Fibroblast of villous mesenchyme (primary cell): ENCODE measurements around the gene TIGD3. TPM values are rescaled to one million over a fixed set of nuclear protein-coding genes. Genes with fewer than 3 reads are reported as not detected.
A peak's percentile ranks its signal among the peaks of the same experiment; 100 is the strongest.
"Not testable (repeated sequence)": the region's sequence is repeated elsewhere in the genome, so short reads cannot be mapped to it uniquely, and the experiment has no call there.

Experiments used
- DNase-seq: peaks from one replicate; pipeline ENCODE4 v3.0.0-alpha.2; 2010; ENCODE audit warnings: low read depth
- H3K4me3 ChIP-seq: 2 replicates; pipeline ENCODE4 v1.5.1; 2011; ENCODE audit warnings: low read depth, mild to moderate bottlenecking, low read length
- total RNA-seq: library from RNA; depleted of rRNA; stranded (reverse); fragments of >200 nt; gene quantifications from 2 replicates; pipeline ENCODE4 v1.2.3, GENCODE V29; 2012
- TF ChIP-seq, protein P1 (sequence below): IDR thresholded peaks from 2 replicates; pipeline ENCODE4 v1.5.1; 2012; ENCODE audit warnings: low read depth, mild to moderate bottlenecking, low read length; ENCODE audit not compliant: insufficient read depth

The TIGD3 gene
- total RNA-seq, 1 donor = not detected

DNA sequence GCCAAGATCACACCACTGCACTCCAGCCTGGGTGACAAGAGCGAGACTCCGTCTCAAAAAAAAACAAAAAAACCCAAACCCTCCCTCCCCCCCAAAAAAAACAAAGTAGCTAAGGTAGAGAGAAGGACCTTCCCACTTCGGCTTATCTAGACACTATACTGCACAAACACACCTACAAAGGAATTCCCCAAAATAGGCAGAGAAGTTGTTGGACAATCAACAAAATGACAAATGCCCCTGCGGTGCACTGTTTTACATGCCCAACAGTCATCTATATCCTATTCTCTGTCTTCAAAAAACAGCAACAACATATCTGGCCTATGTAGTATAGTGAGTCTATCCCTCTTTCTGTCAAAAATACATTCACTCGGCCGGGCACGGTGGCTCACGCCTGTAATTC is 27.5 kb upstream of the TIGD3 start:
- TF ChIP-seq, protein P1, sequence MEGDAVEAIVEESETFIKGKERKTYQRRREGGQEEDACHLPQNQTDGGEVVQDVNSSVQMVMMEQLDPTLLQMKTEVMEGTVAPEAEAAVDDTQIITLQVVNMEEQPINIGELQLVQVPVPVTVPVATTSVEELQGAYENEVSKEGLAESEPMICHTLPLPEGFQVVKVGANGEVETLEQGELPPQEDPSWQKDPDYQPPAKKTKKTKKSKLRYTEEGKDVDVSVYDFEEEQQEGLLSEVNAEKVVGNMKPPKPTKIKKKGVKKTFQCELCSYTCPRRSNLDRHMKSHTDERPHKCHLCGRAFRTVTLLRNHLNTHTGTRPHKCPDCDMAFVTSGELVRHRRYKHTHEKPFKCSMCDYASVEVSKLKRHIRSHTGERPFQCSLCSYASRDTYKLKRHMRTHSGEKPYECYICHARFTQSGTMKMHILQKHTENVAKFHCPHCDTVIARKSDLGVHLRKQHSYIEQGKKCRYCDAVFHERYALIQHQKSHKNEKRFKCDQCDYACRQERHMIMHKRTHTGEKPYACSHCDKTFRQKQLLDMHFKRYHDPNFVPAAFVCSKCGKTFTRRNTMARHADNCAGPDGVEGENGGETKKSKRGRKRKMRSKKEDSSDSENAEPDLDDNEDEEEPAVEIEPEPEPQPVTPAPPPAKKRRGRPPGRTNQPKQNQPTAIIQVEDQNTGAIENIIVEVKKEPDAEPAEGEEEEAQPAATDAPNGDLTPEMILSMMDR = no peak
- no peak for DNase-seq

DNA sequence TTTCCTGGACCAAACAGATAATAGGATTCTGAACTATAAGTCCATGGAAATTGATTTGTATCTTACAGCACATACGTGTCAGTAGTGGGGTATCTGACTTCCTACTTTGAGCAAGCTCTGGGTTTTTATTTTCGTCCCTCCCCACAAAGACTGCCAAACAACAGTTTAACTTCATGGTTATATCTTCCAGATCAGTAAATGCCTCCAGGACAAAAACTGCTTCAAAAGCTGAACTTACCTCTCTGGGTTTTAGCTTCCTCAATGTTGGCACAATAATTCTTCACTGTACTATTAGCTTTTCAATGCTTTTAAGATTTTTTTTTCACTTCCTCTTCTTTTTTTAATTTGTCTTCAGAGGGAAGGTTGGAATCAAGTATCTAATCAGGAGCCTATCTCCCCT is 25.1 kb upstream of the TIGD3 start:
- DNase-seq = no peak
- TF ChIP-seq, protein P1 = no peak

More for the DNA sequence above, 27.5 kb upstream of the TIGD3 start:
- no peak overlapping the region for H3K4me3 ChIP-seq

DNA sequence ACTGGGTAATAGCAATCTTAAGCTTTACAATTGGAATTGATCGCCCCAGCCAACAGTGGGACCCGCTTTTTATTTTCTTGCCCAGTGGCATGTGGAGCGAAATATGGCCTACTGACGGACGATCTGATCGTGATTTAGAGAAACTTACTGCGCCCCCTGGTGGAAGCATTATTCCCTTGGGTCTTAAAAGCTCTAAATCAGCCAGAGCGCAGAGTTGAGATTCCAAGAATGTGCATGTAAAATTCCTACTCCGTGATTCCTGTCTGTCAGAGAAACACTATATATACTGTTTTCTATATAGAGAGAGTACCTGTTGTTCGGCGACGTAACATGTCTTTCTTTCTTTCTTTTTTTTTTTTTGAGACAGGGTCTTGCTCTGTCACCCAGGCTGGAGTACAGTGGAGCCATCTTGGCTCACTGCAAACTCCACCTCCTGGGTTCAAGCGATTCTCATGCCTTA is 24.6 kb upstream of the TIGD3 start:
- TF ChIP-seq, protein P1 = peak; percentile 70
- DNase-seq = peak; percentile 95
- no peak overlapping the region for H3K4me3 ChIP-seq

More for the DNA sequence above, 25.1 kb upstream of the TIGD3 start:
- no peak overlapping the region for H3K4me3 ChIP-seq

DNA sequence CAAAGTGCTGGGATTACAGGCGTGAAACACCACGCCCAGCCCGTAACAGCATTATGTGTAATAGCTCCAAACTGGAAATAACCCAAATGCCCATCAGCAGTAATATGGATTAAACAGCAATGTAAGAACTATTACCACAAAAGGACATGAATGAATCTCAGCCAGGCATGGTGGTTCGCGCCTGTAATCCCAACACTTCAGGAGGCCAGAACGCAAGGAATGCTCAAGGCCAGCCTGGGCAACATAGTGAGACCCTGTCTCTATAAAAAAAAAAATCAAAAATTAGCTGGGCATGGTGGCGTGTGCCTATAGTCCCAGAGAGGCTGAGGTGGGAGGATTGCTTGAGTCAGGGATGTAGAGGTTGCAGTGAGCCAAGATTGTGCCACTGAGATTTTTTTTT is 24.0 kb upstream of the TIGD3 start:
- TF ChIP-seq, protein P1 = no peak
- DNase-seq = no peak
- H3K4me3 ChIP-seq = no peak overlapping the region

DNA sequence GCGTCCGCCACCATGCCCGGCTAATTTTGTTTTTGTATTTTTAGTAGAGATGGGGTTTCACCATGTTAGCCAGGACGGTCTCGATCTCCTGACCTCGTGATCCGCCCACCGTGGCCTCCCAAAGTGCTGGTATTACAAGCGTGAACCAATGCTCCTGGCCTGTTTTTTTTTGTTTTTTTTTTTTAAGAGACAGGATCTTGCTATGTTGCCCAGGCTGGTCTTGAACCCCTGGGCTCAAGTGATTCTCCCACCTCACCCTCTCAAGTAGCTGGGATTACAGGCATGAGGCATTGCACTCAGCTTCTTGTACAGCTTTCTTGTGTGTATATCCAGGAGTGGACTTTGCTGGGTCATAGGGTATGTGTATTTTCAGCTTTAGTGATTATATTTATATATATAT is 22.0 kb upstream of the TIGD3 start:
- H3K4me3 ChIP-seq, DNase-seq: not testable (repeated sequence)

DNA sequence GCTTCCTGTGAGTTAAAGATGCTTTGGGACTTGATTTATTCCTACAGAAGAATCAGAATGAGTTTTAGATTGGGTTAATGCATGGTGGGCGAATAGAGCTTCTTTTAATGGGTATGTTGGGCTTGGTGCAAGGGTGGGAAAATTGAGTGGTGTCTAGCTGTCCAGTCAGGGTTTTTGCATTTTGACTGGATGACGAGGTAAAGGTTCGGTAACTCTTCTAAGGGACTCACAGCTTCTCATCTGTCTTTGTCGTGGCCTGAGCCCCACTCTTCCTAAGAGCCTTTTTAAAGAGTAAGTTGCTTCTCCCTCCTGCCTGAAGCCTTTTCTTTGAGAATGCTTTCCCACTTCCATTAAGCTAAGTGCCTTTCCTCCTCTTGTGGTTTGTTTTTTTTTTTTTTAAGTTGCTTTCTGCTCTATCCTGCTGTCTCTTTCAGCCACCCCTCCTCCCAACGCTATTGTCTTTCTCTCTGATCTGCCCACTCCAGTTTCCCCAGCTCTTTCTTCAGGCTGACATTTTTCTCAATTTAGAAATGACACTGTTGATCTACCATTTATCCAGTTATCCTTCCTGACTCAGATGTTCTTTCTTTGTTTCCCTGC is 19.8 kb upstream of the TIGD3 start:
- H3K4me3 ChIP-seq = peak overlapping the region; percentile 89
- TF ChIP-seq, protein P1 = no peak
- DNase-seq = no peak

DNA sequence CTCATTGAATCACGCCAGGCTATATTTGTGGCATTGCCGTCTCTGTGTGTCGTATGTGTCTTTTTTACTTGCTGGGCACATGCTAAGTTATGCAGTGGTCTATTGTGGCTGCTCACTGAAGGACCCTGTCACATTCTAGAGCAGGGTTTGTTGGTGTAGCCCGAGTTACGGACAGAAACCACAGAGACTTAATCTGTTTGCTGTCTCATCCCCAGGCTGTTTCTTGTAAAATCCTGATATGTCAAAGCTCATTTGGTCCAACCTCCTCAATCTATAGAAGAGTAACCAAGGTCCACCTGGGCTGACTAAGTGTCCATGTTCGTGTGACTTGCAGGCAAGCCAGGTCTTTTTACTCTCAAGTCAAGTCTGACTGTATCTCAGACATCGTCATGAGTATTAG is 15.9 kb upstream of the TIGD3 start:
- H3K4me3 ChIP-seq = no peak overlapping the region
- no peak for DNase-seq
- TF ChIP-seq, protein P1 = no peak
